GM23248 (cell line): Measurements from ENCODE around the gene PPP2R3B.
"Not testable (repeated sequence)": the region's sequence is repeated elsewhere in the genome, so short reads cannot be mapped to it uniquely, and the experiment has no call there.

Experiments
- EZH2 ChIP-seq: fragments of 200-600 bp; sonication (generic); IDR thresholded peaks from 2 replicates; pipeline ENCODE4 v1.6.1; 2018; ENCODE audit warnings: antibody characterized with exemption, mild to moderate bottlenecking; ENCODE audit not compliant: insufficient read depth, poor library complexity, severe bottlenecking
- EZH2phosphoT487 ChIP-seq: fragments of 200-600 bp; sonication (generic); IDR thresholded peaks from 2 replicates; pipeline ENCODE4 v1.6.1; 2018; ENCODE audit warnings: antibody characterized with exemption, moderate library complexity, mild to moderate bottlenecking, low read depth; ENCODE audit not compliant: insufficient read depth

GRCh38 chrX:305781-306613, 80.7 kb downstream of the PPP2R3B start:
- TF ChIP-seq EZH2, EZH2phosphoT487: not testable (repeated sequence)
